Measurements from ENCODE around the gene RCBTB1. TPM values are rescaled to one million over a fixed set of nuclear protein-coding genes. Genes with fewer than 3 reads are reported as not detected.
"Not testable (repeated sequence)": the region's sequence is repeated elsewhere in the genome, so short reads cannot be mapped to it uniquely, and the experiment has no call there.

The RCBTB1 gene
- total RNA-seq, 1 donor from 2014 or later = 12.2 TPM

DNA sequence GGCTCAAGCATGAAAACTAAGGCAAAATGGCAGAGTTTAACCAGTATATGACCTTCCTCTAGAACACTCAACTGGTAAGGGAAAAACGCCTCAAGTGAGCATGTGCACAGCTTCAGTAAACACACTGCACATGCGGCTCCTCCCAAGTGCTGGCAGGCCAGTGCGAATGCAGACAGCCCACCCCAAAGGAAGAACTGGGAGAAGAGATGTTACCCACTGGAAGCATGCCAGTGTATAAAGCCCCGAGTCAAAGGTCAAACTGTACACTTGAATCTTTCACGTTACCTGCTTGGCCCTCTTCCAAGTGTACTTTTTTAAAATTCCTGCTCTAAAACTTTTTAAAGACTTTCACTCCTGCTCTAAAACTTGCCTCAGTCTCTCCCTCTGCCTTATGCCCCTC lies 19.2 kb upstream of the RCBTB1 start:
- DNase-seq (ENCODE audit: low spot score) = no peak

DNA sequence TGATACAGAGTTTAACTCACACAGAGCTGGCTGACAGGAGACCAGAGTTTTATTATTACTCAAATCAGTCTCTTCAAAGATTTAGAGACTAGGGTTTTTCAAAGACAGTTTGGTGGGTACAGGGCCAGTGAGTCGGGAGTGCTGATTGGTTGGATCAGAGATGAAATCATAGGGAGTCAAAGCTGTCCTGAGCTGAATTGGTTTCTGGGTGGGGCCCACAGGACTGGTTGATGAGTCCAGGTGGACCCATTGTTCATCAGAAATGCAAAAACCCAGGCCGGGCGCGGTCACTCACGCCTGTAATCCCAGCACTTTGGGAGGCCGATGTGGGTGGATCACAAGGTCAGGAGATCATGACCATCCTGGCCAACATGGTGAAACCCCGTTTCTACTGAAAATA lies 17.3 kb upstream of the RCBTB1 start:
- not testable (repeated sequence) for DNase-seq (ENCODE audit: low spot score)

DNA sequence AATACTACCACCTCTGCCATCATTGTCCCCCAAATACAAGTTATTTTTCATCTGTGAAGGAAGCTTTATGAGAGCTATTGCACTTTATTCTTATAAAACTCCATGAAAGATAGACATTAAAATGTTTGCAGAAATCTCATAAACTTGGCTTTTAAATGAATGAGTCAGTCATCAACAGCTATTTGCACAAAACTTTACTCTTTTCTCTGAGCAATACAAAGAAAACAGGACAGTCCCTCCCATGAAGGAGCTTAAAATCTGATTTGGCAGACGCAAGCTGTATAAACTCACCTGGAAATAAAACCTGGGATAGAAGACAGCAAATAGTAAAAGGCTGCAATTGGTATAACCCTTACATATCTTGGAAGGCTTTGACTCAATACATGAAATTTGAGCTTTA lies 16.6 kb upstream of the RCBTB1 start:
- DNase-seq (ENCODE audit: low spot score) = no peak

DNA sequence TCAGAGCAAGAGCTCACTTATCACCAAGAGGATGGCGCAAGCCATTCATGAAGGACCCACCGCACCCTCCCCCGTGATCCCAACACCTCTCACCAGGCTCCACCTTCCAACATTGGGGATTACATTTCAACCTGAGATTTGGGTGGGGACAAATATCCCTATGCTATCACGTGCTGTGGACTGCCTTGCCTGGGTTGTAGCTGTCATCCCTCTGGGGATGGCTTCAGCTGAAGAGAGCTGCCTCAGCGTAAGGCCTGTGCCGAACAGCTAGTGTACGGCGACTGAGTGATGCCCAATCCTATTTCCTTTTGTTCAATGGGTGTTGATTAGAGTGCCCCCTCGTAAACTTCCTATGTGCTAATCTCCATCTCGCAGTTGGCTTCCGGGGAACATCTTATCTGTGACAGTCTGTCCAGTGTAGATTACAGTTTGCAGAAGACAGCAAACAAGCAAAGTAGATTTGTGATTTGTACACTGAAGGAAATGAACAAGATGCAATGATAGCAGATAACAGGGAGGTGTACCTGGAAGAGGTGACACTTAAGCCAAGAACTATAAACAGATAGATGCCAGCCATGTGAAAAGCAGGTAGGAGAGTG lies 11.8 kb upstream of the RCBTB1 start:
- DNase-seq (ENCODE audit: low spot score) = no peak

DNA sequence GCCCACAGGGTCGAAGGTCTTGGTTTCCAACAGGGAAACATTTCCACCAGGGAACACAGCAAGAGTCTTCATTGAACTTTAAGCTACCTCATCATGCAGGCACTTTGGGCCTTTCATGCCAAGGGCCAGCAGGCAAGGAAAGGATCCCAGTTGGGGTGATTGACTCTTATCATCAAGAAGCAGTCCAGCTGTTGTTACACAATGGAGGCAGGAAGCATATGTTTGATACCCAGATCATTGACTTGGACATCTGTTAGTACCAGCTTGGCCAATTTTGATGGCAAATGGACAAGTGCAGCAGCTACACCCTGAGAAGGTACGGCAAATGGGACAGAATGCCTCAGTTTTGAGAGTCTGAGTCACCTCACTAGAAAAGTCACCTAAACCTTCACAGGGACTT lies 10.9 kb upstream of the RCBTB1 start:
- DNase-seq (ENCODE audit: low spot score) = no peak

DNA sequence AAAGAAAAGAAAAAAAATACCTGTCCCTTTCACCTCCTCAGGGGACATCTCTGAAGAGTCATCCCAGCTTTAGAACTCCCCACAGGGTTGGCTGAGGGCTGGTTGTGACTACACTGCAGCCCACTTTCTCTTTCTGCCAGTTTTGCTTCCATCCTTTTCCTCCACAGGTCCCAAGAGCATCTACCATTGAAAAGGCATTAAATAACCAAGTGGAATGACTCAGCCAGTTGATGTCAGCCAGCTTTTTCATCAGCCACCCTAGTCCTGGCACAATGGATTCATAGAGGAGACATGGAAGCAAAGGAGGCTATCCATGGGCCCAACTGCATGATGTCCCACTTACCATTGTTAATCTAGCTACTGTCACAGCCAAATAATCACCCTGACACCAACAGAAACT lies 9.2 kb upstream of the RCBTB1 start:
- DNase-seq (ENCODE audit: low spot score) = no peak

DNA sequence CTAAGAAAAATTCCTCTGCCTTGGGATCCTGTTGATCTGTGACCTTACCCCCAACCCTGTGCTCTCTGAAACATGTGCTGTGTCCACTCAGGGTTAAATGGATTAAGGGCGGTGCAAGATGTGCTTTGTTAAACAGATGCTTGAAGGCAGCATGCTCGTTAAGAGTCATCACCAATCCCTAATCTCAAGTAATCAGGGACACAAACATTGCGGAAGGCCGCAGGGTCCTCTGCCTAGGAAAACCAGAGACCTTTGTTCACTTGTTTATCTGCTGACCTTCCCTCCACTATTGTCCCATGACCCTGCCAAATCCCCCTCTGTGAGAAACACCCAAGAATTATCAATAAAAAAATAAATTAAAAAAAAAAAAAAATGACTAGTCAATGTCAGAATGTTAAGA lies 8.5 kb upstream of the RCBTB1 start:
- not testable (repeated sequence) for DNase-seq (ENCODE audit: low spot score)

DNA sequence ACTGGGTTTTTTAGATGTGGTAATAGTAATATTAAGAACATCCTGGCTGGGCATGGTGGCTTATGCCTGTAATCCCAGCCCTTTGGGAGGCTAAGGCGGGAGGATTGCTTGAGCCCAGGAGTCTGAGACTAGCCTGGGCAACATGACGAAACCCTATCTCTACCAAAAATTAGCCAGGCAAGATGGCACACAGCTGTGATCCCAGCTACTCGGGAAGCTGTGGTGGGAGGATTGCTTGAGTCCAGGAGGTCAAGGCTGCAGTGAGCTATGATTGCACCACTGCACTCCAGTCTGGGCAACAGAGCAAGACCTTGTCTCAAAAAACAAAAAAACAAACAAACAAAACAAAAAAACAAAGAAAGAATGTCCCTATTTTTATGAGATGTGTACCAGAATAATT lies 5.4 kb upstream of the RCBTB1 start:
- not testable (repeated sequence) for DNase-seq (ENCODE audit: low spot score)

DNA sequence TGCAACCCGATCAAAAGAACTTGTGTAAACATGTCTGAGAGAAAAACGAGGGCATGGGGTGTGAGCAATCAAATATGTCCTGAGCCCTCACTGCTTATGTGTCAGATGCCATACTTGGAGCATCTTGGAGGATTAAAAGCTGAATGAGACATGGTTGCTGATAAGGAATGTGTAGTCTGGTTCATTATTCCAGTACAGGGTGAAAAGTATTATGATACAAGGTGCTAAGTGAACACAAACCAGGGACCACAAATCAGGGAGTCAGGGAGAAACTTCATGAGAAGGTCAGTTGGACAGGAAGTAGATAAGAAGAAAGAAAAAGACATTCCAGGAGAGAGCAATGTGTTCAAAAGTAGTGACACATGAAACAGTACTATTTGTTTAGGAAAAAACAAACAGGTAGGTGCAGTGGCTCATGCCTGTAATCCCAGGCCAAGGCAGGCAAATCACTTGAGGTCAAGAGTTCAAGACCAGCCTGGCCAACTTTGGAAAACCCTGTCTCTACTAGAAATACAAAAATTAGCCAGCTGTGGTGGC lies 2.0 kb upstream of the RCBTB1 start:
- DNase-seq (ENCODE audit: low spot score) = no peak

DNA sequence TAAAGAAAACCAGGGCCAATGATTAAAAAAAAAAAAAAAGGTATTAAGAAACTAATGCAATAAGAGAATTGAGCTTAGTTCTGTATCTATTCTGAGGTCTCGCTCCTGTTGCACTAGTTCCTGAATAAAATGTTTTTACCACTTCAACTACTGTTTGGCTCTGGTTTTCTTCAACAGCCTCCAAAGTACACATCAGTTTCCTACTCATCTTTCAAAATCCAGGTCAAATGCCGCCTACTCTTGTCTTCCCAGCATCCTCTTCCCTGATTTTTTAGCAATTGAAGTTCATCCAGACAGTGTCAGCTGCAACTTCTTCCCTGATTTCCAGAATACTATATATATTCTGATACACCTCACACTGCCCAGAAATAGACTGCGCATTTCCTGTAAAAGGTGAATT lies 1.4 kb upstream of the RCBTB1 start:
- DNase-seq (ENCODE audit: low spot score) = no peak

DNA sequence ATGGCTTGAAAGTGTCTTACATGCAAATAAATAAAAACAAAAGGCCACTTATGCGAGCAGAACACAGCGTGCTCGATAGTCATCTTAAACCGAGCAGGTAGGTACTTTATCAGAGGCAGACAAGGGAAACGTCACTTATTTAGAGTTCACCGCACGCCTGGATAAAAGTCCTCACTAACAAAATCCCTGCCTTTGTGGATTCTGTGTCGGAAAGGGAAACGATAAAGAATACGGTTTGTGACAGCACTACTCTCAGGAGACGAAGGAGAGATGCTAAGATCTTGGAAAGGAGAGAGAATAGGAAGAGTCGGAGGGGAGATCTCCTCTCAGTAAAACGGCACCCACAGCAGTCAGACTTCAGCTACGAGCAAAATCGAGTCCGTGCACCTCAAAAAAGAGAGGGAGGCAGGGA lies 581 bp downstream of the RCBTB1 start:
- DNase-seq (ENCODE audit: low spot score) = no peak

DNA sequence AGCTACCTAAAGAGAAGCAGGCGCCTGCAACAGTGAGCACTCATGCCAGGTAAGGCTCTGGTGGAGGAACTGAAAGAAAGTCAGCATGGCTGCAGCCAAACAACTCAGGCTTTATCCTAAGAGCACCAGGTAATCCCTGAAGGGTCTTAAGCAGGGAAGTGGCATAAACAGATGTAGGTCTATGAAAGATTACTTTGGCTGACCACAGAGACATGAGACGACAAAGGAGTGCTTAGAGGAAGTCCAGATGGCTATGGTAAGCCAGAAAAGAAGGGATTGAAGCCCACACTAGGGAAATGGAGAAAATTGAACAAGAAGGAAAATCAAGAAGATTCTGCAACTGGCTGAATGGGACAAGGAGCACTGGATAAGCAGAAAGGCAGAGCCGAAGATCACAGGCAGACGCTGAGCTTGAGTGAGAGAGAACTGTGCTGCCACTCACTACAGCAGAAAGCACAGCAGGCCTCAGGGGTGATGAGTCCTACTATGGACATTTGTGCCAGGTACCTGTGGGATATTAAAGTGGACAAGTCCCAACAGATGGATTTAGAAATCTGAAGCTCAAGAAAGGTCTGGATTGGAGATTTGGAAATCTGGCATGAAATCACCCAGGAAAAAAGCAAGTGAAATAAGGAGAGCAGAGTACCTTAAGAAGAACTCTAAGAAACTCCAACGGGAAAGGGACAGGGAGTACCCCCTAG lies 4.2 kb downstream of the RCBTB1 start:
- DNase-seq (ENCODE audit: low spot score) = no peak

DNA sequence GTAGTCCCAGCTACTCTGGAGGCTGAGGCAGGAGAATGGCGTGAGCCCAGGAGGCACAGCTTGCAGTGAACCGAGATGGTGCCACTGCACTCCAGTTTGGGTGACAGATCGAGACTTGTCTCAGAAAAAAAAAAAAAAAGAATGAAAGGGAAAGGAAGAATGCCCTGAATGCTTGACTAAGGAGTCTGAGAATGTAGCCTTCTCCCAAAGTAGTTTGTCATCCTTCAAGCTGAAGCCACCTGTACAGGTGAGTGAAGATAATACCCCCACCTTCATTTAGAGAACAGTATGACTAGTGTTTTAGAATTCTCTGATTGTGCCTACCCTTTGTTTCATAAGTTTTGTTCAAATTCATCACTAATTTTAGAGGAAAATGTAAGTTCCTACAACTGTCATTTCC lies 5.9 kb downstream of the RCBTB1 start:
- DNase-seq (ENCODE audit: low spot score) = no peak

DNA sequence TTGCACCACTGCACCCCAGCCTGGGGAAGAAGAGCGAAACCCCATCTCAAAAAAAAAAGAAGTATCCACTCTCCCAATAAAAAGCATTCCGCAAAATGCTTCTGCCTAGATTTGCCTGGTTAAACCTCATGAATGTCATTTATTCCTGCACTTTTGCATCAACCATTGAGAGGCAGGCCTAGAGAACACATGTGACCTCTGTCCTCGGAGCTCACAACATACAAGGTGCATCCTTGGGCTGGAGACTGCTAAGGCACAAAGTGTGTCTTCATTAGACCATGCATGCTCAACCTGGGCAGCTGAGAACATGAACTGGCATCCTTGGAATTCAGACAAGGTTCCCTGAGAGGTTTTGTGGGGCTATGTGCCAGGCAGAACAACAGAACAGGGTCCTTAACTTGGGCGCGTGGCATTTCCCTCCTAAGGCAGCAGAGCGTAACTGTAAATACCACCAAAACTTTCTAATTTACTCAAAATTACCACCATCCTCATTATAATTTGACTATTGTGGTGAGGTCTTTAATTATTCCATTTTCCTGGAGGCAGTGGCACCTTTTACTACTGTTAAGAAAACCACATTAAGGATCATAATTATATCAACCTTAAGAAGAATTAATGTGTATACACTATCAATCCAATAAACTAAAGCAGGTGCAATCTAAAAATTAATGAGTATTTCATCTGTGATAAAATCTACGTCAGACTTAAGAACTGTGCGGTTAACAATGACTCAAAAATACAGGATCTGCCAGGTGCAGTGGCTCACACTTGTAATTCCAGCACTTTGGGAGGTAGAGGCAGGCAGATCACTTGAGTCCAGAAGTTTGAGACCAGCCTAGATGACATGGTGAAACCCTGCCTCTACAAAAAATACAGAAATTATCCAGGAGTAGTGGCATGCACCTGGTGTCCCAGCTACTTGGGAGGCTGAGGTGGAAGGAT lies 13.8 kb downstream of the RCBTB1 start:
- DNase-seq (ENCODE audit: low spot score) = no peak

DNA sequence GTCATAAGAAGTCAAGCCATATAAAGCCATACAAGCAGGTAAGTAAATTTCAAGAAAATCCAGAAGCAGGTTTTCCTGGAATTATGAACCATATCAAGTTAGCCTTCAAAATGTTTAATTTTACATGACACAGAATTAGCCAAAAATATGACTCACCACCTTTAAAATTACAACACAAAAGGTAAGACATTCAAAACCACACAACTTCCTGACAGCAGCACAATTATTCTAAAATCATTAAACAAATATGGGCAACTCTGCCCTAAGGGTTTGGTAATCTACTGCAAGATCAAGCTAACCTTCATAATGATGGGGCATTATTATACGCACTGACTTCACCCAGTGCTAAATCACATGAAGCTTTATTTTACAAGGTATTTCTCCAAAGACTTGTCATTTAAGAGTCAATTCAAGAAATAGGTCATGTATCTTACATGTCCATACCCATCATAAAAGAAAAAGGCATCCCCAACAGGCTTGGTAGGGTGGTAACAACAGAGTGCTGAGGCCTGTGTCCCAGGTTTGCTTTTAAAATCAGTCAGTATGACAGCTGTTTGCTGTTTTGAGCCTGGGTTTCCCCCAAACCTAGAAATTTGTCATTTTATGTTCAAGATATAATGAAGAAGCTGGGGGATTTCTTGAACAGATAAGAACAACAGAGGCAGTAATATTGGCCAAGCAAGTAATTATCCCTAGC lies 15.2 kb downstream of the RCBTB1 start:
- no peak for DNase-seq (ENCODE audit: low spot score)

DNA sequence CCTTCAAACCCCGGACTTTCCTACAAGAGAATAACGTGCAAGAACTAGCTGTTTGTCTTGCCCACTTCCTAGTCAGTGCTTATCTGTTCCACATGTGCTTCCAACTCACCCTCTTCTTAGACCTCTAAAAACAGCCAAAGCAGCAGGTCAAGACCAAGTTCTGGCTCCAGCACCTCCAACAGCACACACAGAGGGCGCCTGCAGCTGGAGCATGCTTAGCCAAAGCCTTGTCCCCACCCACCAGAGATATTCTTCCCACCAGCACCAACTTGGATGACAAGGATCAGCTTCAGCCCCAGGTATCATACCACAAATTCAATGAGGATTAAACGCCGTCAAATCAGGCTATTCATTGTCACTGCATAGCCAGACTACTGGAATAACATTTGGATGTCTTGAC lies 17.9 kb downstream of the RCBTB1 start:
- no peak for DNase-seq (ENCODE audit: low spot score)

DNA sequence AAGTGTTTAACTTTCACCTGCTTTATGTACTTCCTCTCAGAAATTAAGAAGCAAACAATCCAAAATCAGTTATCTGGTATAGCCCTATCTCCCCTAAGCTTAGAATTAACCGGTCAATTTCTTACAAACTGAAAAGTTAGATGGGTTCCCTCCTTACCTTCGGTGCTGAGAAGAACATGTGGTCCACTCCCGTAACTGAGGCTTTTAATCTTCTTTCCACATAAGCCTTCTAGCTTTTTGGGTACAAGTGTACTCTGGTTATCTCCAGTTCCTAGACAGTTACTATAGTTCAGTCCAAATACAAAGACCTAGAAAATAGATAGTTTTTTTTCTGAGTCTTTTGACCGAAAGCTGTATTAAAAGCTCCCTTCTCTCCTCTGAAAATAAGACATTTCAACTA lies 18.9 kb downstream of the RCBTB1 start:
- no peak for DNase-seq (ENCODE audit: low spot score)

DNA sequence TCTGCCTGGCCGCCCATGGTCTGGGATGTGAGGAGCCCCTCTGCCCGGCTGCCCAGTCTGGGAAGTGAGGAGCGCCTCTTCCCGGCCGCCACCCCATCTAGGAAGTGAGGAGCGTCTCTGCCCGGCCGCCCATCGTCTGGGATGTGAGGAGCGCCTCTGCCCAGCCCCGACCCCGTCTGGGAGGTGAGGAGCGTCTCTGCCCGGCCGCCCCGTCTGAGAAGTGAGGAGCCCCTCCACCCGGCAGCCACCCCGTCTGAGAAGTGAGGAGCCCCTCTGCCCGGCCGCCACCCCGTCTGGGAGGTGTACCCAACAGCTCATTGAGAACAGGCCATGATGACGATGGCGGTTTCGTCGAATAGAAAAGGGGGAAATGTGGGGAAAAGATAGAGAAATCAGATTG lies 19.9 kb downstream of the RCBTB1 start:
- not testable (repeated sequence) for DNase-seq (ENCODE audit: low spot score)

DNA sequence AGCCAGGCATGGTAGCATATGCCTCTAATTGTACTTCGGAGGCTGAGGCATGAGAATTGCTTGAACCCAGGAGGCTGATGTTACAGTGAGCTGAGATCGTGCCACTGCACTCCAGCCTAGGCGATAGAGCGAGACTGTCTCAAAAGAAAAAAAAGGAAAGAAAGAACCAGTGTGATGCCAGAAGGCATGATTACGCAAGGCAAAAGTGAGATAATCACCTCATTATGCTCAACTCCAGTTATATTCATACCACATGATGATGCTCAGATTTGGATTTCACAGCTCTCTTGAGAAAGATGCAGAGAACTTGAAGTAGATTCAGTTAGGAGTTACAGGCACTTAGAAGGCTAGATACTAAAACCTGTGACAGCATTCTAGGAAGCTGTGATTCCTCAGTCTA lies 21.8 kb downstream of the RCBTB1 start:
- DNase-seq (ENCODE audit: low spot score) = no peak

DNA sequence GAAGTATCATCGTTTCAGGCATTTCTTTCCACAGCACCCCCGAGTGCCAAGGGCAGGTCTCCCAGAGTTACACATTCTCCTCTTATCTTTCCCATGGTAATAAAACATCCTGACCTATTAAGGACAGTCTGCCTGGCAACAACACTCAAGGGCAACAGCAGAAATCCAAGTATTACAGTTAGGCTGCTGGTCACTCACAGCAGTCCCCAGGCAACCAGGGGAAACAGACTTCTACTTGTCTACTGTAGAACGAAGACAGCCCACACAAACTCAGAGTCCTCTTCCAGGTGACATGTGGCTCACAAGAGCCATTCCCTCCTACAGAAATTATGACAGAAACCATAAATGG lies 24.3 kb downstream of the RCBTB1 start:
- no peak for DNase-seq (ENCODE audit: low spot score)

DNA sequence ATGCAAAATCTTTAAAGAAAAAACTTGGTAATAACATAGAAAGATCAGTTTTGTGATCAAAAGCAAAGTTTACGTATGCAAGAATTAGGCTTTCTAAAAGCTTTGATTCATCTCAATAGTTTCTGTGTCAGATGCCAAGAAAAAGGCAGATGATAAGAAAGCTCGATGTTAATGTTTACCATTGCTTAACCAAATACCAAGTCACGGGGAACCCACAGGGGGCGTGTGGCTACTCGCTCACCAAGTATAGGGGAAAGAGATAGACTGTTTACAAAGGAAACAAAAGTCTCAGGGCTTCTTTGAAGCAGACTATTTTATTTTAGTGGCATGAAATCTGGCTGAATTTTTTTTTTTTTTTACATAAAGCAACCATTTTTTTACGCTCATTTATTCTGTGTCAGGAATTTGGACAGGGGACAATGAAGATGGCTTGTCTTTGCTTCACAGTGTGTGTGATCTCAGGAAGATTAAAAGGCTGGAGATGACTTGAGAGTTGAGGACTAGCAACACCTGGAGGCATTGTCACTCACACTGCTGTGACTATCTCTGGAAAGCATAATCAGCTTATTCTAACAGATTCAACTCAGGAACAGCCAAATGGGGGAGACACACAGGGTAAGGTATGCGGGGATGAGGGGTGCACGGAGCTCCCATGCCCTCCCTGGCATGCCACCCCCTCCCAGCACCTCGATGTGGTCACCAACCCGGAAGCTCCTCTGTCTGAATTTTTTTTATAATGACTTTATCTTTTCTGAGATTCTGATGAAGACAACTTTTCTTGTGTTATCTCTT lies 24.9 kb downstream of the RCBTB1 start:
- peak; percentile 72 for DNase-seq (ENCODE audit: low spot score)
